HG02610 (cell line): ENCODE results near the gene PEAK1.
"Not testable (repeated sequence)": the region's sequence is repeated elsewhere in the genome, so short reads cannot be mapped to it uniquely, and the experiment has no call there.

Source experiments
- ATAC-seq: cut with Tn5 transposase; IDR thresholded peaks from one replicate; pipeline ENCODE4 v1.9.1; 2021; ENCODE audit warnings: mild to moderate bottlenecking, moderate library complexity; ENCODE audit not compliant: unreplicated experiment

PEAK1 gene

GRCh38 chr15:77239882-77240608 is 179.9 kb downstream of the PEAK1 start:
- no peak for ATAC-seq

GRCh38 chr15:77235566-77235965 is 184.3 kb downstream of the PEAK1 start:
- no peak for ATAC-seq

GRCh38 chr15:77228828-77229227 is 191.1 kb downstream of the PEAK1 start:
- no peak for ATAC-seq

GRCh38 chr15:77226652-77227051 is 193.3 kb downstream of the PEAK1 start:
- ATAC-seq = no peak

- no peak for ATAC-seq
Measured at GRCh38 chr15:77225646-77226045, 194.3 kb downstream of the PEAK1 start.

- ATAC-seq = no peak
Measured at GRCh38 chr15:77225088-77225487, 194.8 kb downstream of the PEAK1 start.

GRCh38 chr15:77224352-77224751 is 195.6 kb downstream of the PEAK1 start:
- ATAC-seq = no peak

- ATAC-seq = no peak
Measured at GRCh38 chr15:77221708-77222107, 198.2 kb downstream of the PEAK1 start.

GRCh38 chr15:77221174-77221573 is 198.7 kb downstream of the PEAK1 start:
- ATAC-seq = no peak

- no peak for ATAC-seq
Measured at GRCh38 chr15:77219841-77220240, 200.1 kb downstream of the PEAK1 start.

GRCh38 chr15:77209221-77209620 is 210.7 kb downstream of the PEAK1 start:
- ATAC-seq = no peak

- ATAC-seq = no peak
Measured at GRCh38 chr15:77208241-77208640, 211.7 kb downstream of the PEAK1 start.

GRCh38 chr15:77201665-77202064 is 218.2 kb downstream of the PEAK1 start:
- no peak for ATAC-seq

GRCh38 chr15:77196381-77196780 is 223.5 kb downstream of the PEAK1 start:
- no peak for ATAC-seq

GRCh38 chr15:77195586-77195985 is 224.3 kb downstream of the PEAK1 start:
- no peak for ATAC-seq

GRCh38 chr15:77192451-77192850 is 227.5 kb downstream of the PEAK1 start:
- ATAC-seq = no peak

- no peak for ATAC-seq
Measured at GRCh38 chr15:77191230-77191834, 228.6 kb downstream of the PEAK1 start.

- peak; percentile 56 for ATAC-seq
Measured at GRCh38 chr15:77187751-77188464, 232.0 kb downstream of the PEAK1 start.

- ATAC-seq = no peak
Measured at GRCh38 chr15:77186594-77187011, 233.3 kb downstream of the PEAK1 start.

GRCh38 chr15:77185242-77185785 is 234.6 kb downstream of the PEAK1 start:
- no peak for ATAC-seq

- ATAC-seq = not testable (repeated sequence)
Measured at GRCh38 chr15:77184352-77184751, 235.6 kb downstream of the PEAK1 start.

GRCh38 chr15:77183066-77183465 is 236.8 kb downstream of the PEAK1 start:
- no peak for ATAC-seq
